ENCODE measurements around the gene DNMBP. TPM values are rescaled to one million over a fixed set of nuclear protein-coding genes. Genes with fewer than 3 reads are reported as not detected.

Gene DNMBP
- total and polyA plus RNA-seq, 8 donors: 8.5 to 44.6 (median 34.7) TPM

GRCh38 chr10:100022403-100022802 is 12.7 kb upstream of the DNMBP start:
- DNase-seq: no peak
- H3K27me3 ChIP-seq: no peaks in the 10 kb centered on the region
- no peak for TF ChIP-seq POLR2A (IDR thresholded peaks at IDR 0.05)
- no peak for TF ChIP-seq POLR2AphosphoS5 (IDR thresholded peaks at IDR 0.05)
- no peak for TF ChIP-seq EP300 (IDR thresholded peaks at IDR 0.05)
- no peak for TF ChIP-seq CTCF (IDR thresholded peaks at IDR 0.05)
- no peak overlapping the region for H3K27ac ChIP-seq
- peaks cover 0 to 10% (median 3%) of the 10 kb centered on the region in 4 donors for H3K9me3 ChIP-seq
- no peak overlapping the region for H3K4me3 ChIP-seq
- peaks cover 10 to 16% (median 14%) of the 10 kb centered on the region in 4 donors for H3K4me1 ChIP-seq
- H3K36me3 ChIP-seq: no peaks in the 10 kb centered on the region
- WGBS, 5 donors: 59 to 67% (median 67%) methylated on average over 2 of the region's 2 CpGs
- intact Hi-C loops (cut with DNase I; ENCODE audit: low total_unique reads): no loop called here

- intact Hi-C loops (cut with DNase I; ENCODE audit: low total_unique reads): no loop called here
Observed at GRCh38 chr10:100021322-100021721, 11.6 kb upstream of the DNMBP start.

GRCh38 chr10:100020886-100021253 is 11.1 kb upstream of the DNMBP start:
- Histone ChIP-seq H3K27ac (no peak overlapping the region), H3K4me1 (peaks cover 10 to 16% (median 14%) of the 10 kb centered on the region in 4 donors), H3K27me3 (no peaks in the 10 kb centered on the region), H3K4me3 (no peak overlapping the region), H3K9me3 (no peaks in the 10 kb centered on the region), H3K36me3 (no peaks in the 10 kb centered on the region)
- intact Hi-C loops (cut with DNase I; ENCODE audit: low total_unique reads): no loop called here
- WGBS, 5 donors: 44 to 76% (median 54%) methylated on average over 9 to 11 of the region's 11 CpGs
- no peak for DNase-seq
- TF ChIP-seq CTCF (IDR thresholded peaks at IDR 0.05) (no peak), EP300 (IDR thresholded peaks at IDR 0.05) (no peak), POLR2A (IDR thresholded peaks at IDR 0.05) (no peak), POLR2AphosphoS5 (IDR thresholded peaks at IDR 0.05) (no peak)

More at GRCh38 chr10:100021322-100021721, 11.6 kb upstream of the DNMBP start:
- no peak overlapping the region for H3K27ac ChIP-seq
- H3K9me3 ChIP-seq: no peaks in the 10 kb centered on the region
- H3K36me3 ChIP-seq: no peaks in the 10 kb centered on the region
- no peaks in the 10 kb centered on the region for H3K27me3 ChIP-seq
- no peak for DNase-seq
- TF ChIP-seq CTCF (IDR thresholded peaks at IDR 0.05): no peak
- no peak for TF ChIP-seq POLR2AphosphoS5 (IDR thresholded peaks at IDR 0.05)
- TF ChIP-seq POLR2A (IDR thresholded peaks at IDR 0.05): no peak
- TF ChIP-seq EP300 (IDR thresholded peaks at IDR 0.05): no peak
- H3K4me3 ChIP-seq: no peak overlapping the region
- WGBS, 5 donors: 77 to 94% (median 85%) methylated on average over 1 of the region's 1 CpG
- peaks cover 10 to 16% (median 14%) of the 10 kb centered on the region in 4 donors for H3K4me1 ChIP-seq

- Histone ChIP-seq H3K4me3 (no peak overlapping the region), H3K9me3 (no peaks in the 10 kb centered on the region), H3K4me1 (peaks cover 10 to 16% (median 14%) of the 10 kb centered on the region in 4 donors), H3K27ac (peak overlapping the region in 2 of 5 donors; percentile 17 to 46), H3K36me3 (no peaks in the 10 kb centered on the region), H3K27me3 (no peaks in the 10 kb centered on the region)
- peak in 1 of 2 donors; percentile 63 for DNase-seq
- TF ChIP-seq CTCF (IDR thresholded peaks at IDR 0.05) (no peak), EP300 (IDR thresholded peaks at IDR 0.05) (no peak), POLR2A (IDR thresholded peaks at IDR 0.05) (no peak), POLR2AphosphoS5 (IDR thresholded peaks at IDR 0.05) (no peak)
- intact Hi-C loops (cut with DNase I; ENCODE audit: low total_unique reads): no loop called here
- WGBS, 5 donors: 18 to 37% (median 32%) methylated on average over 4 to 5 of the region's 5 CpGs
Observed at GRCh38 chr10:100020142-100020885, 10.6 kb upstream of the DNMBP start.

Data from stomach (tissue), 9 donors.